NCI-H524 treated with DMSO at 0.1 percent for 48 hours (cell line): ENCODE data around the gene ANXA5.

Source experiments
- DNase-seq: peaks from one replicate; lab custom pipeline; 2025; lab: John Stamatoyannopoulos, UW

The ANXA5 gene

GRCh38 chr4:121642876-121643585 is 53.7 kb downstream of the ANXA5 start:
- DNase-seq: no peak

- DNase-seq: no peak
Measured at GRCh38 chr4:121642292-121642691, 54.5 kb downstream of the ANXA5 start.

DNA sequence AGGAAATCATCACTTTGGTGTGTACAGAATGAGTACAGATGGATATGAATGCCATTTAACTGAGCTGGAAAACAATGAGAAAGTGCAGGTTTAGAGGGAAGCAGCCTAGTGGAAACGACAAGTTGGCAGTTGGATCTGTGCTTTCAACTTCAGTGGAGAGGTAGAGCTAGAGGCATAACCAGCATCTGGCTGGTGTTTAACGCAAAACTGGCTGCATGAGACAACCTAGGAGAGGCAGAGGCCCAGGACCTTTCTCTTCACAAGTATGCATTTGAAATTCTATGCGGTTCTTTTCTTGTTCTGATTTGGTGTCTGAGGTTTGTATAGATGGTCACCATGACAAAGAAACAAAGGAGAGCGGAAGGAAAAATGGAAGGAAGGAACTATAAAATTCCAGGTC is 63.1 kb downstream of the ANXA5 start:
- no peak for DNase-seq

DNA sequence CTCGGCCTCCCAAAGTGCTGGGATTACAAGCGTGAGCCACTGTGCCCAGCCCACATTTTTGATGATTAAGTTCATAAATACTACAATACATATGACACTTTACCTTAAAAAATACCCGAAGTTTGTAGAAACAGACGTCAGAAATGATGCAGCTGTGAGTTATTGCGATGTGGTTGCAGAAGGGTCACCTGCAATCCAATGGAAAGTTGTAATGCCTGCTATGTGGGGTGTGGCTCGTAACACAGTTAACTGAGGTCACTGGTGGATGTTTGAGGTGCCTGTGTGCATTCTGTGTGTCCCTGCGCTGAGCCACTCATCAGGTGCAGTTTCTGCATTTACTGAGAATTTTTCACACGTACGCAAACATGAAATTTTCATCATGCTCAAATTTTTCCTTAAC is 64.1 kb downstream of the ANXA5 start:
- DNase-seq: no peak
